Measurements from ENCODE around the gene L1CAM.
"Not testable (repeated sequence)": the region's sequence is repeated elsewhere in the genome, so short reads cannot be mapped to it uniquely, and the experiment has no call there.

L1CAM gene

DNA sequence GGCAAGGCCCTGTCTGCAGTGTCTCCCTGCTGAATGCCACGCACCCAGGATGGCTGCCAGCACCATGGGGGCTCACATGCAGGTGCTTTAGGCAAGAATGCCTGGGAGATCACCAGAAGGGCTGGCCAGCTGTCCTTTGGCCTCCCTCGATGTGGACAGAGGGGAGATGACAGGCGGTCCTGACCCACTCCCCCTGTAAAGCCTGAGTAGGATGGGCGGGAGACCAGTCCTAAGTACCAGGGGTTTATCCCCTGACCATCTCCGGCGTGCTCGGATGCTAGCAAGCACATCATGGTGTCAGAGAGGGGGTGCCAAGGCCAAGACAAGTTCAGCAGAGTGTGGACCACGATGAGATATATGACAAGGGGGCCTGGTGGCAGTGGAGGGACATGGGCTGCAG lies 60.9 kb downstream of the L1CAM start:
- DNase-seq = no peak

DNA sequence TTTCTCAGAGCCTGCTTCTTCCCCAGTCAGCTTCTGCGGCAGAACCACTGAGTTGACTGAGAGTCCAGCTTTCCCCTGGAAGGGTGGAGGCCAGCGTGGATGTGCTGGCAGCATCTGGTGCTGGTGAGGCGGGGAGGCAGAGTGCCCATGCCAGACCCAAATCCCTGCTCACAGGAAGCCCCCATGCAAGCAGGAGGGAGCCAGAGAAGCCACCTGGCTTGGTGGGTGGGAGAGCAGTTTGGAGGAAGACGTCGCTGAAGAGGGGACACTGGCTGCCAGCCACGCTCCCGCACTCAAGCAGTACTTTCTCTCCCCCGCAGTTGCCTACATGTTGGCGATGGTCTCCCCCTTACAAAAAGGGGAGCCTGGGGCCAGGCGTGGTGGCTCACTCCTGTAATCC lies 61.6 kb downstream of the L1CAM start:
- no peak for DNase-seq

GRCh38 chrX:153821066-153821465 lies 64.9 kb downstream of the L1CAM start:
- DNase-seq = no peak

- no peak for DNase-seq
Measured at GRCh38 chrX:153820601-153821000, 65.4 kb downstream of the L1CAM start.

DNA sequence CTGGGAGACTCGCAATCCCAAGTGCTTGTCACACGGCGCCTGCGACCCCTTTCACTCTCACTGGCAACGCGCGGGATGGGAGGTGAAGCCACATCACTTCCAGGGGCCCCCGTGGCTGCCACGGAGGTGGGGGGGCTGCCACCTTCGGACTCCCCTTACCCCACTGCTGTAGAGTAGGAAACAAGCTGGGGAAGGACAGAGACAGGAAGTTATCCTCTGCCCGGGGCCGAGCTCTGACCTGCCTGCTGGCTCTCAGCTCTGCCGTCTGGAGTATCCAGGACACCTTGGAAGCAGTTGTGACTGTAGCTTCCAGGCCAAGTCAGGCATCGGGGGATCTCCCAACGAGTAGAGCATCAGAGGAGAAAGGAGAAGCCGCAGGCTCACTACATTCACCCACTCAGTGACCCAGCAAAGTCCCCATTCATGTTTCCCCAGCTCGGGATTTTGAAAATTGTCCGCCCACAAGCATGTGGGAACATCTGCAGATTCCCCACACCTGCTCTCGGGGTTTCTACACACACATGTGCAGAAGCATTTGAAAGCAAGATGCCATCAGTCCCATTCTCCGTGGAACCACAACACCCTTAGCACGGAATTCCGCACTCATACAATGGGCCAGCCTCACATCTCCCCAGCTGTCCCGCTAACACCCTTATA lies 66.5 kb downstream of the L1CAM start:
- no peak for DNase-seq

- peak; percentile 60 for DNase-seq
Measured at GRCh38 chrX:153818571-153819383, 67.2 kb downstream of the L1CAM start.

DNA sequence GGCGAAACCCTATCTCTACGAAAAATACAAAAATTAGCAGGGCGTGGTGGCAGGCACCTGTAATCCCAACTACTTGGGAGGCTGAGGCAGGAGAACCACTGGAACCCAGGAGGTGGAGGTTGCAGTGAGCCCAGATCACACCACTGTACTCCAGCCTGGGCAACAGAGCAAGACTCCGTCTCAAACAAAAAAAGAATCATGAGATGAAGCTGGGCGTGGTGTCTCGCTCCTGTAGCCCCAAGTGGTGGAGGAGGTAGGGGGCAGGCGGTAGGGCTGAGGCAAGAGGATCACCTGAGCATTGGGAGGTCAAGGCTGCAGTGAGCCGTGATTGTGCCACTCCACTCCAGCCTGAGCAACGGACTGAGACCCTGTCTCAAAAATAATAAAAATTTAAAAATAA lies 67.9 kb downstream of the L1CAM start:
- not testable (repeated sequence) for DNase-seq

- peak; percentile 42 for DNase-seq
Measured at GRCh38 chrX:153816831-153817690, 68.9 kb downstream of the L1CAM start.

DNA sequence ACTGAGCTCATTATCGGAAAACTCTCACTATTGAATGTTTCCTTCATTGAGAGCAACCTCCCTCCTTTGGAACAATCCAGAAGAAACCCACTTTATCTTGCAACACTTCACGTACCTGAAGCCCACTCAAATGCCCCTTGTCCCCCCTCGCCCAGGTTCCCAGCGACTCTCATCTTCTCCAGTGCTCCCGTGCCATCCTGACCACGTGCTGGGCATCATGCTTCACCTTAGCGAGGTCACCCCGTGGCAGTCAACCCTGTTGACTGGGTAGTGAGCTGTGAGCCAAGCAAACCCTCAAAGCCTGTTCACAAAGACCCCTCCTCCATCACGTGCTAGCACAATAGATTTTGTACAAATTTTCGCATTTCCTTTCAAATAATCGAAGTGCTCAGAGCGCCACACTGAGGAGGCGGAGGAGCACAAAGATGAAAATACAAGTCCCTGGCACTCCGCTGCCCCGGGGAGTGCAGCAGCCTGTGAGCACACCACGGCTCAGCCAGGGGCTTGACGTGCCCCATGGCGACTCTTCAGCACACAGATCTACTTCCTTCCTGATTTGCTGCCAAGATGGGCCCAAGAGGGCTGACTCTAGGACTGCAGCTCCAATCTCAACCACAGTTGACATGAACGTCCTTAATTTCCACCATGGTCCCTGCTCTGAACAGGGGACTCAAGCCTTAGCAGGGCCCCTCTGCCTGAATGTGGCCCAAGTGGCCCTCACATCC lies 71.2 kb downstream of the L1CAM start:
- no peak for DNase-seq

DNA sequence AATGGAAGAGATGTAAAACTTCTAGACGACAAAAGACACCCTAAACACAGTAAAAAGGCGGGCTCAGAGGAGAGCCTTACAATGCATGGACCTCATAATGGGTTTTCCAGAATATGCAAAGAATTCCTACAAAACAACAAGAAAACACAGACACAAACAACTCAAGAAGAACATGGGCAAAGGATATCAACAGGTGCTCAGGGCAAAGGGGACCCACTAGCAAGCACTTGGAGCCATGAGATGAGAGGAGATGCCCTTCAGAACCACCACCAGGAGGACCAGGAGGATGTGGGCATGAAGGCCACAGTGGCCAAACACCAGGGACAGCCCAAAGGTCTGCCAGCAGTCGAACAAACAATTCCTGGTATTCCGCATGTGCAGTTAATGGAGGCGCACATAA lies 72.8 kb downstream of the L1CAM start:
- DNase-seq = no peak

DNA sequence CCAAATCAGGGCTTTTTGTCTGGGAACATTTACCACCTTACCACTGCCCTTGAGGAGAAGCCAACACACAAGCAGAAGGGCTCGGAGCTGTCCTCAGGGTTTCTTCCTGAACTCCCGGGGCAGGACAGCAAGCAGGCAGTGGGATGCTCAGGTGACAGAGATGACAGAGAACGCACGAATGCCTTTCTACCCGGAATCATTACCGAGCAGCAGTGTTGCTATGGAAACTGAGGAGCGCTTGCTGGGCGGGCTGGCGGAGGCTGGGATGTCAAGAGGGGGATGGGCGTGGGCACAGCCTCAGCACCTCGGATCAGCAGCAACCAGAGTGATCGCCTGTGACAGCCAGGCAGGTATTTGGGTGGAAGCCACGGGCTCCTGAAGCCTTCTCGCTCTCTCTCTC lies 73.8 kb downstream of the L1CAM start:
- DNase-seq = no peak
